Central memory CD8-positive, alpha-beta T cell (primary cell): ENCODE measurements around the gene BPIFB3.
"Not testable (repeated sequence)": the region's sequence is repeated elsewhere in the genome, so short reads cannot be mapped to it uniquely, and the experiment has no call there.

Experiments used
- ATAC-seq: fragments of 150-1000 bp; cut with Tn5 transposase; replicated peaks from 2 replicates; pipeline ENCODE4 v1.10.0; 2022; ENCODE audit warnings: mild to moderate bottlenecking, moderate FRiP score, moderate number of reproducible peaks; ENCODE audit not compliant: poor library complexity, severe bottlenecking; ENCODE audit errors: extremely low read depth
- DNase-seq, 2 donors: peaks; one replicate each; pipeline ENCODE4 v3.0.0; 2021; ENCODE audit warnings: low spot score in 2 of 2
- H3K27ac Mint-ChIP-seq: one replicate; pipeline ENCODE4 v1.8.0; 2022; ENCODE audit warnings: low read depth, mild to moderate bottlenecking, moderate library complexity, mixed read lengths
- H3K27me3 Mint-ChIP-seq: one replicate; pipeline ENCODE4 v1.8.0; 2022; ENCODE audit warnings: mixed read lengths
- H3K36me3 Mint-ChIP-seq: one replicate; pipeline ENCODE4 v1.8.0; 2022; ENCODE audit warnings: mild to moderate bottlenecking, moderate library complexity, mixed read lengths; ENCODE audit not compliant: insufficient read depth
- H3K4me1 Mint-ChIP-seq: one replicate; pipeline ENCODE4 v1.8.0; 2022; ENCODE audit warnings: mixed read lengths
- H3K4me3 Mint-ChIP-seq: one replicate; pipeline ENCODE4 v1.8.0; 2022; ENCODE audit warnings: mild to moderate bottlenecking, moderate library complexity, mixed read lengths
- H3K9me3 Mint-ChIP-seq: one replicate; pipeline ENCODE4 v1.8.0; 2022; ENCODE audit warnings: mixed read lengths

BPIFB3 gene

GRCh38 chr20:33095249-33095648 lies 41.5 kb downstream of the BPIFB3 start:
- H3K4me3 Mint-ChIP-seq, result no peak overlapping the region
- H3K27ac Mint-ChIP-seq, result no peak overlapping the region
- peaks cover 8% of the 10 kb centered on the region for H3K27me3 Mint-ChIP-seq
- no peak for DNase-seq
- no peak for ATAC-seq
- no peaks in the 10 kb centered on the region for H3K36me3 Mint-ChIP-seq
- no peaks in the 10 kb centered on the region for H3K9me3 Mint-ChIP-seq
- no peaks in the 10 kb centered on the region for H3K4me1 Mint-ChIP-seq

GRCh38 chr20:33095902-33096584 lies 42.3 kb downstream of the BPIFB3 start:
- not testable (repeated sequence) for H3K36me3 Mint-ChIP-seq, DNase-seq, H3K9me3 Mint-ChIP-seq, H3K4me3 Mint-ChIP-seq, H3K4me1 Mint-ChIP-seq, H3K27ac Mint-ChIP-seq
- ATAC-seq, result peak; percentile 19
- H3K27me3 Mint-ChIP-seq, result peaks cover 11% of the 10 kb centered on the region

- peaks cover 17% of the 10 kb centered on the region for H3K27me3 Mint-ChIP-seq
- H3K27ac Mint-ChIP-seq, result no peak overlapping the region
Measured at GRCh38 chr20:33097001-33097400, 43.3 kb downstream of the BPIFB3 start.

GRCh38 chr20:33099843-33100538 lies 46.3 kb downstream of the BPIFB3 start:
- Mint-ChIP-seq H3K9me3 (no peaks in the 10 kb centered on the region), H3K4me3 (no peak overlapping the region), H3K36me3 (no peaks in the 10 kb centered on the region), H3K4me1 (no peaks in the 10 kb centered on the region), H3K27me3 (peaks cover 29% of the 10 kb centered on the region), H3K27ac (no peak overlapping the region)
- ATAC-seq, result no peak
- no peak for DNase-seq

More at GRCh38 chr20:33097001-33097400, 43.3 kb downstream of the BPIFB3 start:
- Mint-ChIP-seq H3K4me3 (no peak overlapping the region), H3K9me3 (no peaks in the 10 kb centered on the region), H3K4me1 (no peaks in the 10 kb centered on the region), H3K36me3 (no peaks in the 10 kb centered on the region)
- ATAC-seq, result no peak
- DNase-seq, result no peak

- Mint-ChIP-seq H3K9me3 (no peaks in the 10 kb centered on the region), H3K27ac (no peak overlapping the region), H3K4me3 (no peak overlapping the region), H3K4me1 (no peaks in the 10 kb centered on the region), H3K27me3 (peaks cover 35% of the 10 kb centered on the region), H3K36me3 (no peaks in the 10 kb centered on the region)
- DNase-seq, result no peak
- no peak for ATAC-seq
Measured at GRCh38 chr20:33103556-33103955, 49.9 kb downstream of the BPIFB3 start.

GRCh38 chr20:33104336-33104735 lies 50.6 kb downstream of the BPIFB3 start:
- no peak overlapping the region for H3K27ac Mint-ChIP-seq
- H3K9me3 Mint-ChIP-seq, result no peaks in the 10 kb centered on the region
- no peak for DNase-seq
- no peak for ATAC-seq
- H3K4me3 Mint-ChIP-seq, result no peak overlapping the region
- no peaks in the 10 kb centered on the region for H3K4me1 Mint-ChIP-seq
- H3K36me3 Mint-ChIP-seq, result no peaks in the 10 kb centered on the region
- H3K27me3 Mint-ChIP-seq, result peaks cover 35% of the 10 kb centered on the region

GRCh38 chr20:33105316-33105924 lies 51.7 kb downstream of the BPIFB3 start:
- no peaks in the 10 kb centered on the region for H3K4me1 Mint-ChIP-seq
- ATAC-seq (no peak), DNase-seq (no peak)
- H3K4me3 Mint-ChIP-seq, result no peak overlapping the region
- H3K36me3 Mint-ChIP-seq, result no peaks in the 10 kb centered on the region
- peaks cover 25% of the 10 kb centered on the region for H3K27me3 Mint-ChIP-seq
- H3K9me3 Mint-ChIP-seq, result no peaks in the 10 kb centered on the region
- no peak overlapping the region for H3K27ac Mint-ChIP-seq

- not testable (repeated sequence) for ATAC-seq, H3K9me3 Mint-ChIP-seq, H3K4me3 Mint-ChIP-seq, H3K36me3 Mint-ChIP-seq, H3K4me1 Mint-ChIP-seq, H3K27ac Mint-ChIP-seq, DNase-seq
- peaks cover 24% of the 10 kb centered on the region for H3K27me3 Mint-ChIP-seq
Measured at GRCh38 chr20:33106058-33106620, 52.4 kb downstream of the BPIFB3 start.

GRCh38 chr20:33108661-33109060 lies 55.0 kb downstream of the BPIFB3 start:
- ATAC-seq (no peak), DNase-seq (no peak)
- Mint-ChIP-seq H3K4me1 (no peaks in the 10 kb centered on the region), H3K4me3 (no peak overlapping the region), H3K27me3 (peaks cover 8% of the 10 kb centered on the region), H3K27ac (no peak overlapping the region), H3K9me3 (no peaks in the 10 kb centered on the region), H3K36me3 (no peaks in the 10 kb centered on the region)

GRCh38 chr20:33110147-33110825 lies 56.6 kb downstream of the BPIFB3 start:
- Mint-ChIP-seq H3K27me3 (peaks cover 15% of the 10 kb centered on the region), H3K27ac (no peak overlapping the region), H3K4me1 (no peaks in the 10 kb centered on the region), H3K36me3 (peaks cover 3% of the 10 kb centered on the region), H3K4me3 (no peak overlapping the region), H3K9me3 (no peaks in the 10 kb centered on the region)
- no peak for ATAC-seq
- DNase-seq, result no peak

- Mint-ChIP-seq H3K4me3 (no peak overlapping the region), H3K27me3 (peaks cover 12% of the 10 kb centered on the region), H3K9me3 (no peaks in the 10 kb centered on the region), H3K27ac (no peak overlapping the region), H3K4me1 (no peaks in the 10 kb centered on the region), H3K36me3 (peaks cover 3% of the 10 kb centered on the region)
- DNase-seq, result no peak
- no peak for ATAC-seq
Measured at GRCh38 chr20:33111306-33111705, 57.6 kb downstream of the BPIFB3 start.

- H3K27ac Mint-ChIP-seq, result no peak overlapping the region
- no peaks in the 10 kb centered on the region for H3K4me1 Mint-ChIP-seq
- no peaks in the 10 kb centered on the region for H3K9me3 Mint-ChIP-seq
Measured at GRCh38 chr20:33112547-33113386, 59.1 kb downstream of the BPIFB3 start.

More at GRCh38 chr20:33112547-33113386, 59.1 kb downstream of the BPIFB3 start:
- DNase-seq (no peak), ATAC-seq (no peak)
- peaks cover 12% of the 10 kb centered on the region for H3K27me3 Mint-ChIP-seq
- H3K4me3 Mint-ChIP-seq, result no peak overlapping the region
- H3K36me3 Mint-ChIP-seq, result peaks cover 3% of the 10 kb centered on the region
